Measurements from ENCODE around the gene SCNN1A. TPM values are rescaled to one million over a fixed set of nuclear protein-coding genes. Genes with fewer than 3 reads are reported as not detected.

SCNN1A gene
- total RNA-seq, 1 experiment from 2014 or later: 67.9 TPM

DNA sequence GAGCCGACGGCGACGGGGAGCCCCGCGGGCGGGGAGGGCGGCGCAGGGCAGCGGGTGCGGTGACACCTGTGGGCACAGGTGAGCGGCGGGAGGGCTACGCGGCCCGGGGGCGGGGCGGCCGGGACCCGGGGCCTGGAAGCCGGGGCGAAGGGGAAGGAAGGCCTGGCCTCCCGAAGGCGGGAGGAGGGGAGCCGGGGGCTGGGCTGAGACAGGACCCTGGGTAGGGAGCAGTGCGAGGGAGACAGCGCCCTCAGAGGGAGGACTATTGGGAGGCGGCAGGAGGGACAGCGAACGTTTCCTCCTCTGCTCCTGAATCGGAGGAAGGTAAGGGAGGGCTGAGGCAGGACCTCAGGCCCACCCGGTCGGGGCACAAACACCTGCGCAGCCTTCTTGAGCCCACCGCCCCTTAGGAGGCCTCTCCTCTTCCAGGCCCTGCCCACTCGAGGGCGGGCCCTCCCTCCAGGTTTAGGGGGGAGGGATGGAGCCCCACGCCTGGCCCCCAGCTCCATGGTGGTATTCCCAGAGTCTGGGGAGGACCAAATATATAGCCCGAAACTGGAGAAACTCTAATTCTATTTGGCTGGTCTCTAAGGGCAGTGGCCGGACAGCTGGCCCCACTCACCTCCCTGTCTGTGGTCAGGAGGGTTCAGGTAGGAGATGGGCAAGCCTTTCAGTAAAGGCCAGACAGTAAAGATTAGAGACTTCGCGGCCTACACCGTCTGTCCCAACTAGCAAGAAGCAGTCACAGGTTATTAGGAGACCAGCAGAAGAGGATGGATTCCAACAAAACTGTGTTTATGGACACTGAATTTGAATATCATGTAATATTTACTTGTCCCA, 64.4 kb downstream of the SCNN1A start:
- DNase-seq (ENCODE audit: low spot score): no peak
- in situ Hi-C loops (cut with HindIII; ENCODE audit: low sequenced_read_pairs): no loop called here

GRCh38 chr12:6307529-6307928, 67.8 kb downstream of the SCNN1A start:
- in situ Hi-C loops (cut with HindIII; ENCODE audit: low sequenced_read_pairs): no loop called here

GRCh38 chr12:6306599-6307220, 68.7 kb downstream of the SCNN1A start:
- in situ Hi-C loops (cut with HindIII; ENCODE audit: low sequenced_read_pairs): no loop called here
- no peak for DNase-seq (ENCODE audit: low spot score)

More at GRCh38 chr12:6307529-6307928, 67.8 kb downstream of the SCNN1A start:
- DNase-seq (ENCODE audit: low spot score): no peak

GRCh38 chr12:6306151-6306550, 69.2 kb downstream of the SCNN1A start:
- in situ Hi-C loops (cut with HindIII; ENCODE audit: low sequenced_read_pairs): no loop called here
- DNase-seq (ENCODE audit: low spot score): no peak

DNA sequence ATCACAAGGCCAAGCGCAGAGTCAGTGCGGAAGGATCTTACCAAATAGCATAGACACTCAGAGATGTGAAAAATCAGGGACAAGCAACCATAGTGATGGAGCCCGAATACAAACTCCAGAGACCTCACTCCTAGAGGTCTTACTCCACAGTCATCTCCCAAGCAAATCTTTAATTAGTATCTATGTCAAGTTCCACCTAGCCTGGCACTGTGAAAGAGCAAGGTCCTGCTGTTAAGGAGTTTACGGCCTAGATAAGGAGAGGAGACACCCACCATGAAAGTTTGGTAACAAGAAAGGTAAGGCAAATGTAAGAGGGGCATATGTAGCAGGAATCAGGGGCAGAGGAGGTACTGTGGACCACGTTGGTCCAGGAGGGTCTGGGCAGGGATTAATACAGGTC, 72.3 kb downstream of the SCNN1A start:
- no peak for DNase-seq (ENCODE audit: low spot score)
- in situ Hi-C loops (cut with HindIII; ENCODE audit: low sequenced_read_pairs): no loop called here

- in situ Hi-C loops (cut with HindIII; ENCODE audit: low sequenced_read_pairs): no loop called here
- DNase-seq (ENCODE audit: low spot score): no peak
Observed at GRCh38 chr12:6302621-6303020, 72.7 kb downstream of the SCNN1A start.

- no peak for DNase-seq (ENCODE audit: low spot score)
- in situ Hi-C loops (cut with HindIII; ENCODE audit: low sequenced_read_pairs): no loop called here
Observed at GRCh38 chr12:6301721-6302120, 73.6 kb downstream of the SCNN1A start.

- DNase-seq (ENCODE audit: low spot score): no peak
- in situ Hi-C loops (cut with HindIII; ENCODE audit: low sequenced_read_pairs): no loop called here
Observed at GRCh38 chr12:6297170-6297569, 78.2 kb downstream of the SCNN1A start.

Other genes starting within 250 kb of the SCNN1A start
- 34.3 and 46.6 TPM in 2 replicates for gene CD9, start 175.2 kb downstream of the SCNN1A start, total RNA-seq (2014; rRNA removed; shearing (Covaris generic))
- 0.06 and 0.14 TPM in 2 replicates for gene PLEKHG6, start 64.9 kb downstream of the SCNN1A start, total RNA-seq (2014; rRNA removed; shearing (Covaris generic))
- 87.6 and 118 TPM in 2 replicates for gene TNFRSF1A, start 33.5 kb downstream of the SCNN1A start, total RNA-seq (2014; rRNA removed; shearing (Covaris generic))
- 0.86 and 10.1 TPM in 2 replicates for gene LTBR, start 8.6 kb upstream of the SCNN1A start, total RNA-seq (2014; rRNA removed; shearing (Covaris generic))
- gene CD27, start 69.4 kb upstream of the SCNN1A start, total RNA-seq (2014; rRNA removed; shearing (Covaris generic)): not detected in 2 replicates
- 0.25 TPM in 1 of 2 replicates, not detected in the other for gene TAPBPL, start 76.5 kb upstream of the SCNN1A start, total RNA-seq (2014; rRNA removed; shearing (Covaris generic))
- 7.6 and 9.3 TPM in 2 replicates for gene VAMP1, start 95.1 kb upstream of the SCNN1A start, total RNA-seq (2014; rRNA removed; shearing (Covaris generic))
- 363 and 396 TPM in 2 replicates for gene MRPL51, start 117.7 kb upstream of the SCNN1A start, total RNA-seq (2014; rRNA removed; shearing (Covaris generic))
- gene NCAPD2, start 118.5 kb upstream of the SCNN1A start, total RNA-seq (2014; rRNA removed; shearing (Covaris generic)): 86.1 and 102 TPM in 2 replicates
- 3,766 and 4,312 TPM in 2 replicates for gene GAPDH, start 159.0 kb upstream of the SCNN1A start, total RNA-seq (2014; rRNA removed; shearing (Covaris generic))
- 11.7 and 13.2 TPM in 2 replicates for gene IFFO1, start 180.5 kb upstream of the SCNN1A start, total RNA-seq (2014; rRNA removed; shearing (Covaris generic))
- gene NOP2, start 192.7 kb upstream of the SCNN1A start, total RNA-seq (2014; rRNA removed; shearing (Covaris generic)): 45.5 and 70.7 TPM in 2 replicates
- gene CHD4, start 231.8 kb upstream of the SCNN1A start, total RNA-seq (2014; rRNA removed; shearing (Covaris generic)): 374 and 375 TPM in 2 replicates